ENCODE data around the gene CD4.

CD4 gene

GRCh38 chr12:6816598-6816997 lies 27.3 kb downstream of the CD4 start:
- Mint-ChIP-seq H3K36me3 (ENCODE audit: insufficient read depth) (peaks cover 1% of the 10 kb centered on the region), H3K27ac (ENCODE audit: low read depth) (no peak overlapping the region), H3K9me3 (no peaks in the 10 kb centered on the region), H3K4me3 (no peak overlapping the region), H3K27me3 (peaks cover under 1% of the 10 kb centered on the region), H3K4me1 (no peaks in the 10 kb centered on the region)
- ATAC-seq (replicated peaks; ENCODE audit: extremely low read depth, poor library complexity, severe bottlenecking) = no peak
- no peak for DNase-seq (ENCODE audit: low spot score in 2 of 2)

GRCh38 chr12:6817098-6817497 lies 27.8 kb downstream of the CD4 start:
- H3K36me3 Mint-ChIP-seq (ENCODE audit: insufficient read depth) = peaks cover 1% of the 10 kb centered on the region
- no peak overlapping the region for H3K4me3 Mint-ChIP-seq
- no peaks in the 10 kb centered on the region for H3K9me3 Mint-ChIP-seq
- H3K27me3 Mint-ChIP-seq = peaks cover 5% of the 10 kb centered on the region
- no peaks in the 10 kb centered on the region for H3K4me1 Mint-ChIP-seq
- no peak for ATAC-seq (replicated peaks; ENCODE audit: extremely low read depth, poor library complexity, severe bottlenecking)
- H3K27ac Mint-ChIP-seq (ENCODE audit: low read depth) = no peak overlapping the region
- DNase-seq (ENCODE audit: low spot score in 2 of 2) = no peak

GRCh38 chr12:6817662-6818157 lies 28.4 kb downstream of the CD4 start:
- no peak for DNase-seq (ENCODE audit: low spot score in 2 of 2)
- Mint-ChIP-seq H3K4me3 (no peak overlapping the region), H3K27ac (ENCODE audit: low read depth) (no peak overlapping the region), H3K9me3 (no peaks in the 10 kb centered on the region), H3K36me3 (ENCODE audit: insufficient read depth) (peaks cover 1% of the 10 kb centered on the region), H3K4me1 (no peaks in the 10 kb centered on the region), H3K27me3 (peaks cover 11% of the 10 kb centered on the region)
- no peak for ATAC-seq (replicated peaks; ENCODE audit: extremely low read depth, poor library complexity, severe bottlenecking)

GRCh38 chr12:6818222-6818621 lies 28.9 kb downstream of the CD4 start:
- no peak overlapping the region for H3K27ac Mint-ChIP-seq (ENCODE audit: low read depth)
- no peaks in the 10 kb centered on the region for H3K4me1 Mint-ChIP-seq
- H3K27me3 Mint-ChIP-seq = peaks cover 17% of the 10 kb centered on the region
- DNase-seq (ENCODE audit: low spot score in 2 of 2) (no peak), ATAC-seq (replicated peaks; ENCODE audit: extremely low read depth, poor library complexity, severe bottlenecking) (no peak)
- H3K4me3 Mint-ChIP-seq = no peak overlapping the region
- H3K9me3 Mint-ChIP-seq = no peaks in the 10 kb centered on the region
- H3K36me3 Mint-ChIP-seq (ENCODE audit: insufficient read depth) = peaks cover 1% of the 10 kb centered on the region

GRCh38 chr12:6818645-6819044 lies 29.3 kb downstream of the CD4 start:
- no peak for DNase-seq (ENCODE audit: low spot score in 2 of 2)
- Mint-ChIP-seq H3K4me3 (no peak overlapping the region), H3K4me1 (no peaks in the 10 kb centered on the region), H3K36me3 (ENCODE audit: insufficient read depth) (peaks cover 1% of the 10 kb centered on the region), H3K27ac (ENCODE audit: low read depth) (no peak overlapping the region), H3K27me3 (peaks cover 21% of the 10 kb centered on the region), H3K9me3 (no peaks in the 10 kb centered on the region)
- no peak for ATAC-seq (replicated peaks; ENCODE audit: extremely low read depth, poor library complexity, severe bottlenecking)

- H3K4me1 Mint-ChIP-seq = no peaks in the 10 kb centered on the region
Observed at GRCh38 chr12:6819106-6820030, 30.0 kb downstream of the CD4 start.

GRCh38 chr12:6820166-6820565 lies 30.8 kb downstream of the CD4 start:
- no peak overlapping the region for H3K4me3 Mint-ChIP-seq
- H3K9me3 Mint-ChIP-seq = no peaks in the 10 kb centered on the region

More at GRCh38 chr12:6819106-6820030, 30.0 kb downstream of the CD4 start:
- peaks cover 28% of the 10 kb centered on the region for H3K27me3 Mint-ChIP-seq
- no peaks in the 10 kb centered on the region for H3K9me3 Mint-ChIP-seq
- H3K27ac Mint-ChIP-seq (ENCODE audit: low read depth) = no peak overlapping the region
- H3K36me3 Mint-ChIP-seq (ENCODE audit: insufficient read depth) = peaks cover 1% of the 10 kb centered on the region
- no peak for DNase-seq (ENCODE audit: low spot score in 2 of 2)
- no peak overlapping the region for H3K4me3 Mint-ChIP-seq
- no peak for ATAC-seq (replicated peaks; ENCODE audit: extremely low read depth, poor library complexity, severe bottlenecking)

GRCh38 chr12:6821591-6822425 lies 32.5 kb downstream of the CD4 start, which contains the start of gene GPR162:
Gene GPR162 (plus strand): TSS chr12:6821821. CDS start chr12:6823899, 2,078 bp downstream.
- Mint-ChIP-seq H3K4me1 (peaks cover 10% of the 10 kb centered on the region), H3K27me3 (peaks cover 52% of the 10 kb centered on the region), H3K27ac (ENCODE audit: low read depth) (peak within 1 kb of the TSS; percentile 47), H3K36me3 (ENCODE audit: insufficient read depth) (peaks cover 8% of the 10 kb centered on the region), H3K4me3 (peak within 1 kb of the TSS; percentile 42), H3K9me3 (no peaks in the 10 kb centered on the region)
- DNase-seq (ENCODE audit: low spot score in 2 of 2) (no peak), ATAC-seq (replicated peaks; ENCODE audit: extremely low read depth, poor library complexity, severe bottlenecking) (no peak)

More at GRCh38 chr12:6820166-6820565, 30.8 kb downstream of the CD4 start:
- Mint-ChIP-seq H3K27me3 (peaks cover 36% of the 10 kb centered on the region), H3K36me3 (ENCODE audit: insufficient read depth) (peaks cover 1% of the 10 kb centered on the region), H3K27ac (ENCODE audit: low read depth) (no peak overlapping the region), H3K4me1 (peaks cover 3% of the 10 kb centered on the region)
- ATAC-seq (replicated peaks; ENCODE audit: extremely low read depth, poor library complexity, severe bottlenecking) (no peak), DNase-seq (ENCODE audit: low spot score in 2 of 2) (no peak)

- Mint-ChIP-seq H3K27ac (ENCODE audit: low read depth) (no peak overlapping the region), H3K4me1 (peaks cover 16% of the 10 kb centered on the region), H3K27me3 (peaks cover 60% of the 10 kb centered on the region), H3K4me3 (peak overlapping the region; percentile 42), H3K9me3 (no peaks in the 10 kb centered on the region), H3K36me3 (ENCODE audit: insufficient read depth) (peaks cover 11% of the 10 kb centered on the region)
- DNase-seq (ENCODE audit: low spot score in 2 of 2) (no peak), ATAC-seq (replicated peaks; ENCODE audit: extremely low read depth, poor library complexity, severe bottlenecking) (no peak)
Observed at GRCh38 chr12:6822426-6823135, 33.3 kb downstream of the CD4 start.

GRCh38 chr12:6823182-6824084 lies 34.1 kb downstream of the CD4 start:
- Mint-ChIP-seq H3K27me3 (peaks cover 69% of the 10 kb centered on the region), H3K27ac (ENCODE audit: low read depth) (no peak overlapping the region), H3K4me1 (peaks cover 24% of the 10 kb centered on the region), H3K4me3 (no peak overlapping the region), H3K36me3 (ENCODE audit: insufficient read depth) (peaks cover 11% of the 10 kb centered on the region), H3K9me3 (no peaks in the 10 kb centered on the region)
- ATAC-seq (replicated peaks; ENCODE audit: extremely low read depth, poor library complexity, severe bottlenecking) (no peak), DNase-seq (ENCODE audit: low spot score in 2 of 2) (no peak)

GRCh38 chr12:6824085-6824775 lies 34.9 kb downstream of the CD4 start:
- no peak overlapping the region for H3K27ac Mint-ChIP-seq (ENCODE audit: low read depth)
- H3K4me1 Mint-ChIP-seq = peaks cover 29% of the 10 kb centered on the region
- H3K27me3 Mint-ChIP-seq = peaks cover 76% of the 10 kb centered on the region
- no peak for ATAC-seq (replicated peaks; ENCODE audit: extremely low read depth, poor library complexity, severe bottlenecking)
- H3K9me3 Mint-ChIP-seq = no peaks in the 10 kb centered on the region
- DNase-seq (ENCODE audit: low spot score in 2 of 2) = no peak
- H3K36me3 Mint-ChIP-seq (ENCODE audit: insufficient read depth) = peaks cover 15% of the 10 kb centered on the region
- no peak overlapping the region for H3K4me3 Mint-ChIP-seq

Measured in central memory CD8-positive, alpha-beta T cell (primary cell).